Subcutaneous adipose tissue (tissue), 4 donors: ENCODE results near the gene FANCL. TPM values are rescaled to one million over a fixed set of nuclear protein-coding genes. Genes with fewer than 3 reads are reported as not detected.

Experiments
- CTCF ChIP-seq: fragments of 450-650 bp; IDR thresholded peaks from one replicate; pipeline ENCODE4 v1.5.1; 2016; ENCODE audit warnings: low read depth, mild to moderate bottlenecking, control low read depth, antibody characterized with exemption, moderate library complexity
- total RNA-seq, 4 donors: library from RNA; depleted of rRNA; stranded (reverse); fragments of >200 nt; gene quantifications; one replicate each; pipeline ENCODE4 v1.1.0, GENCODE V29; 2016

FANCL gene
- total RNA-seq, 4 donors from 2014 or later = 13.4 to 19.8 (median 15.1) TPM

DNA sequence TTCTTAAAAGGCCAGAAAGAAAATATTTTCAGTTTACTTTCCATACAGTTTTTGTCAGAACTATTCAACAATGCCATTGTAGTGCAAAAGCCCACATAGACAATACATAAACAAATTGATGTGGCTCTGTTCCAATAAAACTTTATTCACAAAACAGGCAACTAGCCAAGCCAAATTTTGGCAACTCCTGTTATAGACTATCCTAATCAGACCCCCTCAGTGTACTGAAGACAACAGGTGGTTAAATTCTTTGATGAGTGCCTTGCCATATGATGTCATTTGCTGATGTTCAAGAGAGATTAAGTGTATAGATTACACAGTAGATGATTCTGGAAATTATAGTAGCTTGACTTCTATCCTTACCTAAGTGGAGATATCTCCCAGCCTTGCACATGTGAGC, 83.4 kb downstream of the FANCL start:
- TF ChIP-seq CTCF = no peak

DNA sequence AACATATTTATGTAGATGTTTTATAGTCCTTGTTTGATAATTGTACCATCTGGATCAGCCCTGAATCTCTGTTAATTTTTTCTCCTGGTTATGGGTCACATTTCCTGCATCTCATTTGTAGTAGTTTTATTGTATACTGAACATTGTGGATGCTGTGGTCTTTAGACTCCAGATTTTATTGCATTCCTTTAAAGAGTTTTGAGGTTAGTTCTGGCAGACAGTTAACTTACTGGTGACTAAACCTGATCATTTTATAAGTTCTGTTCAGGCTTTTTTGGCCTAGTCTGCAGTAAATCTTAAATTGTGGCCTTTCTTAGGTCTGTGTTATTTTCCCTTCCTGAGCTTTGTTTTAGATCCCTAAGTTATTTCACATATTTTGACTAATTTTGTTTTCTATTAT, 84.3 kb downstream of the FANCL start:
- no peak for TF ChIP-seq CTCF

GRCh38 chr2:58155160-58155778, 85.9 kb downstream of the FANCL start:
- TF ChIP-seq CTCF = no peak

DNA sequence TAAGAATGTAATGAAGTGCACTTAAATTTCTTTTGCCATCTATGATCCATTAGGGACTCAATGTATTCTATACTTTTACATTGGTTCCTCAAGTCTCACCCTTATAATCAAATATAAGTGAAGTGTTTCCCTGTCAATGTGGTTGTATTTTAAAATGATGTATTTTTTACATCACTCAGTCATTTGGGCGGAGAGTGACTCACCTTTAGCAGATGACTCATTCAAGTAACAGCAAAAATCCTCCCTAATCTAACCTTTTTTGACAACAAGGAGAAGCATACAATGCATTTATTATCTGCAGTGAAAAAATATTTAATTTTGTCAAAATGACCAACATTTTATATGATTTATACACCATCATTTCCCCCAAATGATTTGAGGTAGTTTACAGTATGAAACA, 94.4 kb downstream of the FANCL start:
- no peak for TF ChIP-seq CTCF

GRCh38 chr2:58140508-58141072, 100.5 kb downstream of the FANCL start:
- TF ChIP-seq CTCF = no peak

- no peak for TF ChIP-seq CTCF
These were observed 102.6 kb downstream of the FANCL start for GRCh38 chr2:58138396-58139030.

- no peak for TF ChIP-seq CTCF
These were observed 103.3 kb downstream of the FANCL start for GRCh38 chr2:58137856-58138255.
